IMR-90 (cell line): ENCODE data around the gene CDS1. TPM values are rescaled to one million over a fixed set of nuclear protein-coding genes. Genes with fewer than 3 reads are reported as not detected.

Source experiments
- ATAC-seq: fragments of 200-7000 bp; cut with Tn5 transposase; 2 replicates; pipeline ENCODE4 v1.9.1; 2020; ENCODE audit warnings: low read depth, mild to moderate bottlenecking, moderate library complexity
- BruUV-seq: library from RNA; stranded (reverse); fragments of 400-500 nt; replicated peaks from 2 replicates; lab custom pipeline; 2021; lab: Mats Ljungman, UMichigan
- CTCF ChIA-PET: fragments of 300-600 bp; formaldehyde crosslinking; extraction: SDS; loops from one replicate; lab custom pipeline; 2021; ENCODE audit warnings: antibody characterized with exemption; lab: Yijun Ruan, JAX
- POLR2A ChIA-PET: fragments of 300-600 bp; sonication (Branson Sonifier 250); formaldehyde crosslinking; loops from one replicate; lab custom pipeline; 2022; ENCODE audit warnings: antibody characterized with exemption; ENCODE audit not compliant: unreplicated experiment; lab: Charles Lee
- DNase-seq: peaks from one replicate; pipeline ENCODE4 v3.0.0; 2013
- H2AFZ ChIP-seq: replicated peaks from 2 replicates; pipeline ENCODE3; 2013; ENCODE audit warnings: low read length, mild to moderate bottlenecking; ENCODE audit not compliant: poor library complexity
- H2AK5ac ChIP-seq: 2 replicates; pipeline ENCODE4 v1.6.1; 2013; ENCODE audit warnings: low read depth, low read length, inconsistent platforms
- H2AK9ac ChIP-seq: replicated peaks from 2 replicates; pipeline ENCODE3; 2013; ENCODE audit warnings: mild to moderate bottlenecking, low read depth, low read length, moderate library complexity; ENCODE audit not compliant: poor library complexity
- H2BK120ac ChIP-seq: 2 replicates; pipeline ENCODE4 v1.6.1; 2013; ENCODE audit warnings: low read depth, low read length, inconsistent platforms
- H2BK15ac ChIP-seq: 3 replicates; pipeline ENCODE4 v1.6.1; 2013; ENCODE audit warnings: low read depth, low read length, inconsistent platforms
- H2BK20ac ChIP-seq: 2 replicates; pipeline ENCODE4 v1.6.1; 2013; ENCODE audit warnings: low read depth, mild to moderate bottlenecking, inconsistent platforms, low read length, moderate library complexity
- H2BK5ac ChIP-seq: 2 replicates; pipeline ENCODE4 v1.6.1; 2013; ENCODE audit warnings: mild to moderate bottlenecking, low read depth, low read length, inconsistent platforms; ENCODE audit not compliant: poor library complexity, severe bottlenecking
- H3K14ac ChIP-seq: replicated peaks from 2 replicates; pipeline ENCODE4 v1.6.1; 2013; ENCODE audit warnings: low read depth, low read length, inconsistent platforms
- H3K18ac ChIP-seq: 2 replicates; pipeline ENCODE4 v1.6.1; 2013; ENCODE audit warnings: low read depth, low read length, control low read depth
- H3K23ac ChIP-seq: 2 replicates; pipeline ENCODE4 v1.6.1; 2013; ENCODE audit warnings: low read depth, low read length, inconsistent platforms
- H3K27ac ChIP-seq: 2 replicates; pipeline ENCODE4 v1.5.1; 2013; ENCODE audit warnings: mild to moderate bottlenecking, control low read depth, low read length; ENCODE audit not compliant: insufficient read depth
- H3K27me3 ChIP-seq: 2 replicates; pipeline ENCODE4 v1.6.1; 2013; ENCODE audit warnings: low read length; ENCODE audit not compliant: control insufficient read depth, insufficient read depth
- H3K36me3 ChIP-seq: 2 replicates; pipeline ENCODE4 v1.6.1; 2013; ENCODE audit warnings: low read length, mixed read lengths; ENCODE audit not compliant: control insufficient read depth, insufficient read depth
- H3K4ac ChIP-seq: 2 replicates; pipeline ENCODE4 v1.6.1; 2013; ENCODE audit warnings: low read depth, low read length, inconsistent platforms
- H3K4me1 ChIP-seq: 2 replicates; pipeline ENCODE4 v1.6.1; 2013; ENCODE audit warnings: low read length, mixed read lengths; ENCODE audit not compliant: control insufficient read depth, insufficient read depth
- H3K4me2 ChIP-seq: 2 replicates; pipeline ENCODE4 v1.6.1; 2013; ENCODE audit warnings: low read depth, mild to moderate bottlenecking, control low read depth, low read length, moderate library complexity
- H3K4me3 ChIP-seq: 2 replicates; pipeline ENCODE4 v1.5.1; 2013; ENCODE audit warnings: low read depth, mild to moderate bottlenecking, control low read depth, low read length, moderate library complexity; ENCODE audit not compliant: insufficient read depth
- H3K56ac ChIP-seq: 2 replicates; pipeline ENCODE4 v1.6.1; 2013; ENCODE audit warnings: low read length, inconsistent platforms; ENCODE audit not compliant: insufficient read depth; ENCODE audit errors: extremely low read depth
- H3K79me1 ChIP-seq, 2 experiments: 2 replicates each; pipeline ENCODE4 v1.6.1; 2013; ENCODE audit warnings: low read length in 2 of 2, inconsistent platforms in 1 of 2, low read depth in 1 of 2
- H3K9ac ChIP-seq: 2 replicates; pipeline ENCODE4 v1.6.1; 2013; ENCODE audit warnings: low read depth, low read length, control low read depth
- H3K9me1 ChIP-seq: 2 replicates; pipeline ENCODE4 v1.6.1; 2013; ENCODE audit warnings: low read length, inconsistent platforms; ENCODE audit not compliant: insufficient read depth
- H3K9me3 ChIP-seq: 2 replicates; pipeline ENCODE4 v1.6.1; 2013; ENCODE audit warnings: low read length; ENCODE audit not compliant: control insufficient read depth, insufficient read depth
- H4K20me1 ChIP-seq: 2 replicates; pipeline ENCODE4 v1.6.1; 2013; ENCODE audit warnings: low read length, inconsistent platforms; ENCODE audit not compliant: insufficient read depth
- H4K5ac ChIP-seq: 2 replicates; pipeline ENCODE4 v1.6.1; 2013; ENCODE audit warnings: mild to moderate bottlenecking, low read depth, low read length, control low read depth
- H4K8ac ChIP-seq, 2 experiments: 2 replicates each; pipeline ENCODE4 v1.6.1; 2013; ENCODE audit warnings: low read depth in 2 of 2, low read length in 2 of 2, control low read depth in 1 of 2, inconsistent platforms in 1 of 2
- H4K91ac ChIP-seq: 2 replicates; pipeline ENCODE4 v1.6.1; 2013; ENCODE audit warnings: low read depth, low read length, inconsistent platforms; ENCODE audit not compliant: insufficient read depth
- FOS ChIP-seq: fragments of 150-350 bp; IDR thresholded peaks from 2 replicates; pipeline ENCODE4 v1.6.1; 2016; ENCODE audit warnings: low read depth, low read length
- WGBS, 2 experiments: methylation state at CpG; one replicate each; pipeline versions ENCODE4 v1.1.5 to v1.1.7; 2013; ENCODE audit warnings: missing lambda C conversion rate in 2 of 2; ENCODE audit not compliant: insufficient read length in 1 of 2; ENCODE audit errors: extremely low coverage in 2 of 2; 5-methylcytosine and 5-hydroxymethylcytosine counted together
- dilution Hi-C: fragments of 300-500 bp; cut with HindIII; formaldehyde crosslinking; loops from one replicate; pipeline ENCODE4 v1.14.3; 2018; ENCODE audit warnings: low sequenced_read_pairs; ENCODE audit not compliant: unreplicated experiment
- in situ Hi-C: fragments of 300-500 bp; cut with MboI; formaldehyde crosslinking; loops from 3 replicates; pipeline ENCODE4 v1.14.3; 2019; ENCODE audit warnings: low sequenced_read_pairs, inconsistent platforms, mixed read lengths
- intact Hi-C: fragments of 100-400 bp; cut with micrococcal nuclease; formaldehyde crosslinking; loops from 2 replicates; pipeline ENCODE4 v1.10.0; 2022
- polyA plus RNA-seq, 3 experiments: library from polyadenylated mRNA; depleted of rRNA; stranded (reverse); fragments of >200 nt; gene quantifications; 2 replicates each; pipeline ENCODE4 v1.2.3, GENCODE V29; 2012; ENCODE audit warnings: low replicate concordance in 1 of 3
- total RNA-seq: library from RNA; depleted of rRNA; stranded (reverse); fragments of >200 nt; gene quantifications from 2 replicates; pipeline ENCODE4 v1.2.3, GENCODE V29; 2012

Gene CDS1
- total and polyA plus RNA-seq, 2 of the 4 experiments (the other 2 are of a cell fraction), result under 0.01 to 0.02 TPM

- dilution Hi-C loops, result no loop called here
Observed at GRCh38 chr4:84639145-84639544, 56.2 kb downstream of the CDS1 start.

More at GRCh38 chr4:84639145-84639544, 56.2 kb downstream of the CDS1 start:
- H2BK20ac ChIP-seq, result no peak overlapping the region
- CTCF ChIA-PET, result interaction anchor here (0.9 kb wide), 1 partner anchor 9 kb away, joined by 4 read pairs; no protein-coding TSS in a partner anchor
- H2AK5ac ChIP-seq, result no peak overlapping the region
- H3K27me3 ChIP-seq, result no peaks in the 10 kb centered on the region
- no peak overlapping the region for H3K9ac ChIP-seq
- no peaks in the 10 kb centered on the region for H4K20me1 ChIP-seq
- no peak for DNase-seq
- in situ Hi-C loops, result no loop called here
- H3K9me3 ChIP-seq, result no peaks in the 10 kb centered on the region
- H3K4me1 ChIP-seq, result peaks cover 2% of the 10 kb centered on the region; the same call in 1 of the 2 replicates
- H3K36me3 ChIP-seq, result no peaks in the 10 kb centered on the region
- no peak for TF ChIP-seq FOS
- no peak overlapping the region for H2BK120ac ChIP-seq
- H2AK9ac ChIP-seq, result no peak overlapping the region
- H4K8ac ChIP-seq, result no peak overlapping the region
- no peaks in the 10 kb centered on the region for H3K79me1 ChIP-seq
- H3K4me3 ChIP-seq, result no peak overlapping the region
- WGBS, 2 experiments, result no CpG with 5 or more reads among the region's 1 CpG
- H3K18ac ChIP-seq, result no peak overlapping the region
- no peak overlapping the region; the same call in 1 of the 2 replicates for H3K4me2 ChIP-seq
- no peak overlapping the region for H3K14ac ChIP-seq
- H3K56ac ChIP-seq, result no peak overlapping the region
- intact Hi-C loops, result no loop called here
- no peak overlapping the region for H3K23ac ChIP-seq
- no TSS peak for BruUV-seq
- no peak overlapping the region for H3K4ac ChIP-seq
- H2AFZ ChIP-seq, result no peak overlapping the region
- no peak overlapping the region for H2BK15ac ChIP-seq
- POLR2A ChIA-PET, result no interaction called here
- H3K27ac ChIP-seq, result no peak overlapping the region
- no peaks in the 10 kb centered on the region for H3K9me1 ChIP-seq
- ATAC-seq, result no peak
- H4K5ac ChIP-seq, result no peak overlapping the region
- H2BK5ac ChIP-seq, result no peak overlapping the region
- no peak overlapping the region for H4K91ac ChIP-seq
